Measurements from ENCODE around the gene ZNF280A.
"Not testable (repeated sequence)": the region's sequence is repeated elsewhere in the genome, so short reads cannot be mapped to it uniquely, and the experiment has no call there.

ZNF280A gene

DNA sequence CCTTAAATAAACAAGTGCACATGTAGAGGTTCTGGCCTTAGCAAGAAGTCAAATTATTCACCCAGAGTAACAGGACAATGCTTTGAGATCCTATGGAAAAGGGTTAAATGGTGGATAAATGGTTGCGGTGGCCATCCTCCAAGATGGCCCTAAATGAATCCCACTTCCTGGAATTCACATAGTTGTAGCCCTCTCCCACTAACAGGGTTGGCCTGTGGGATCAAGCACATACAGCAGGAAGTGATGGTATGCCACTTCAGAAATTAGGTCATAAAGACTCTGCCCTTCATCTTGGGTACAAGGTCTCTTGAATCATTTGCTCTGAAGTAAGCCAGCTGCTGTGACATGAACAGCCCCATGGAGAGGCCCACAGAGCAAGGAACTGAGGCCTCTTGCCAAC, 13.3 kb downstream of the ZNF280A start:
- H2BK5ac ChIP-seq (ENCODE audit: low read depth, low read length, poor library complexity): no peak overlapping the region
- peaks cover 11% of the 10 kb centered on the region for H3K9me3 ChIP-seq (ENCODE audit: insufficient read depth, low read depth, low read length)
- H2BK120ac ChIP-seq (ENCODE audit: insufficient read depth, low read length, poor library complexity): no peak overlapping the region
- no peak overlapping the region for H3K27ac ChIP-seq (ENCODE audit: low read depth, low read length)
- H3K79me2 ChIP-seq (ENCODE audit: control insufficient read depth, insufficient read depth, low read length, poor library complexity): peaks cover 2% of the 10 kb centered on the region
- H3K23ac ChIP-seq (ENCODE audit: low read length): no peak overlapping the region
- no peak overlapping the region for H3K4ac ChIP-seq (ENCODE audit: low read depth, low read length)
- no peak overlapping the region for H2BK12ac ChIP-seq (ENCODE audit: low read length)
- peaks cover 2% of the 10 kb centered on the region for H3K79me1 ChIP-seq (ENCODE audit: low read length)
- H4K91ac ChIP-seq (ENCODE audit: low read depth, low read length): no peak overlapping the region
- no peak for DNase-seq
- H3K27me3 ChIP-seq (ENCODE audit: insufficient read depth, low read length): peaks cover 7% of the 10 kb centered on the region
- no peak overlapping the region for H3K14ac ChIP-seq (ENCODE audit: low read length)
- H3K36me3 ChIP-seq (ENCODE audit: control insufficient read depth in 1 of 2, insufficient read depth in 2 of 2, low read length in 2 of 2): no peaks in the 10 kb centered on the region
- no peak overlapping the region for H3K18ac ChIP-seq (ENCODE audit: low read length)
- H3K4me3 ChIP-seq (ENCODE audit: low read depth, low read length): no peak overlapping the region
- WGBS (ENCODE audit: extremely low coverage, insufficient coverage, insufficient read length): no CpG with 5 or more reads among the region's 1 CpG
- no peak overlapping the region for H4K12ac ChIP-seq (ENCODE audit: low read depth, low read length)
- H2AK5ac ChIP-seq (ENCODE audit: low read length): no peak overlapping the region
- H2AFZ ChIP-seq (ENCODE audit: insufficient read depth, low read length, poor library complexity): no peak overlapping the region
- H3K4me2 ChIP-seq (ENCODE audit: low read length): no peak overlapping the region
- H3K4me1 ChIP-seq (ENCODE audit: control insufficient read depth in 1 of 2, insufficient read depth in 2 of 2, low read length in 2 of 2): peaks cover 5 to 10% of the 10 kb centered on the region in 2 experiments
- no peak overlapping the region for H4K8ac ChIP-seq (ENCODE audit: low read depth, low read length)
- peak overlapping the region; percentile 53 for H3K9ac ChIP-seq (ENCODE audit: low read length)

DNA sequence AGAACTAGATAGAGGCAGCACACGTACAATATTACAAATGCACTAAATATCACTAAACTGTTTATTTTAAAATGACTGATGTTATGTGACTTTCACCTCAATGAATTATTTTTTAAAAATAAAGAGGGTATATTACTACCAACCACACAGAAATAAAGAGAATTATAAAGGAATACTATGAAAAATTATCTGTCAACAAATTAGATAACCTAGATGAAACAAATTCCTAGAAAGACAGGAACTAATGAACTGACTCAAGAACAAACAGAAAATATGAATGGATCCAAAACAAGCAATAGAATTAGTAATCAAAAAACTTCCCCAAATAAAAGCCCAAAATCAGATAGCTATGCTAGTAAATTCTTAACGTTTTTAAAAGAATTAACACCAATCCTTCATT, 21.8 kb downstream of the ZNF280A start:
- Histone ChIP-seq H2BK120ac (ENCODE audit: insufficient read depth, low read length, poor library complexity) (no peak overlapping the region), H3K27me3 (ENCODE audit: insufficient read depth, low read length) (no peaks in the 10 kb centered on the region)

DNA sequence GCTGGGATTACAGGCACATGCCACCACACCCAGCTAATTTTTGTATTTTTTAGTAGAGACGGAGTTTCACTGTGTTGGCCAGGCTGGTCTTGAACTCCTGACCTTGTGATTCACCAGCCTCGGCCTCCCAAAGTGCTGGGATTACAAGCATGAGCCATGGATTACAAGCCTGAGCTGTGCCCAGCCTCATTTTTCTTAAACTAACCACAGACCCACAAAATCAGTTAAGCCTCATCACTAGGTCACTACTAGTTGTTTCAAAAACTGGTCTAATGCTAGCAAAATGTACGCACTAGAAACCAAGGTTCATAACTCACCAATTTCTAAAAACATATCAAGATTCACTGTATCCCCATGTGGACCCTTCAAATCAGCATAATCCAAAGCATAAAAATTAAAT, 28.5 kb downstream of the ZNF280A start:
- not testable (repeated sequence) for H3K79me1 ChIP-seq (ENCODE audit: low read length); H3K27ac ChIP-seq (ENCODE audit: low read depth, low read length); H3K23ac ChIP-seq (ENCODE audit: low read length); H2AK5ac ChIP-seq (ENCODE audit: low read length); DNase-seq; H2BK5ac ChIP-seq (ENCODE audit: low read depth, low read length, poor library complexity); H3K4me1 ChIP-seq (ENCODE audit: control insufficient read depth in 1 of 2, insufficient read depth in 2 of 2, low read length in 2 of 2); H4K91ac ChIP-seq (ENCODE audit: low read depth, low read length); H3K9ac ChIP-seq (ENCODE audit: low read length); H3K36me3 ChIP-seq (ENCODE audit: control insufficient read depth in 1 of 2, insufficient read depth in 2 of 2, low read length in 2 of 2); H3K4me2 ChIP-seq (ENCODE audit: low read length); H3K27me3 ChIP-seq (ENCODE audit: insufficient read depth, low read length); H2BK12ac ChIP-seq (ENCODE audit: low read length); H3K9me3 ChIP-seq (ENCODE audit: insufficient read depth, low read depth, low read length); H3K14ac ChIP-seq (ENCODE audit: low read length); H3K79me2 ChIP-seq (ENCODE audit: control insufficient read depth, insufficient read depth, low read length, poor library complexity); H3K18ac ChIP-seq (ENCODE audit: low read length); H4K8ac ChIP-seq (ENCODE audit: low read depth, low read length); H2BK120ac ChIP-seq (ENCODE audit: insufficient read depth, low read length, poor library complexity); H4K12ac ChIP-seq (ENCODE audit: low read depth, low read length); H2AFZ ChIP-seq (ENCODE audit: insufficient read depth, low read length, poor library complexity); H3K4me3 ChIP-seq (ENCODE audit: low read depth, low read length); H3K4ac ChIP-seq (ENCODE audit: low read depth, low read length)
- no CpG with 5 or more reads among the region's 3 CpGs for WGBS (ENCODE audit: extremely low coverage, insufficient coverage, insufficient read length)

More for the DNA sequence above, 21.8 kb downstream of the ZNF280A start:
- Histone ChIP-seq H3K36me3 (ENCODE audit: control insufficient read depth in 1 of 2, insufficient read depth in 2 of 2, low read length in 2 of 2) (no peaks in the 10 kb centered on the region), H3K79me1 (ENCODE audit: low read length) (no peaks in the 10 kb centered on the region), H3K4me2 (ENCODE audit: low read length) (no peak overlapping the region), H3K27ac (ENCODE audit: low read depth, low read length) (no peak overlapping the region), H3K4ac (ENCODE audit: low read depth, low read length) (no peak overlapping the region), H4K91ac (ENCODE audit: low read depth, low read length) (no peak overlapping the region), H3K79me2 (ENCODE audit: control insufficient read depth, insufficient read depth, low read length, poor library complexity) (no peaks in the 10 kb centered on the region), H3K14ac (ENCODE audit: low read length) (no peak overlapping the region), H3K18ac (ENCODE audit: low read length) (no peak overlapping the region), H3K9me3 (ENCODE audit: insufficient read depth, low read depth, low read length) (no peaks in the 10 kb centered on the region), H3K4me1 (ENCODE audit: control insufficient read depth in 1 of 2, insufficient read depth in 2 of 2, low read length in 2 of 2) (no peaks in the 10 kb centered on the region), H3K23ac (ENCODE audit: low read length) (no peak overlapping the region), H4K12ac (ENCODE audit: low read depth, low read length) (no peak overlapping the region), H2BK12ac (ENCODE audit: low read length) (no peak overlapping the region), H3K4me3 (ENCODE audit: low read depth, low read length) (no peak overlapping the region), H2BK5ac (ENCODE audit: low read depth, low read length, poor library complexity) (no peak overlapping the region), H2AFZ (ENCODE audit: insufficient read depth, low read length, poor library complexity) (no peak overlapping the region), H4K8ac (ENCODE audit: low read depth, low read length) (no peak overlapping the region), H2AK5ac (ENCODE audit: low read length) (no peak overlapping the region), H3K9ac (ENCODE audit: low read length) (no peak overlapping the region)
- no CpG with 5 or more reads among the region's 2 CpGs for WGBS (ENCODE audit: extremely low coverage, insufficient coverage, insufficient read length)
- no peak for DNase-seq

DNA sequence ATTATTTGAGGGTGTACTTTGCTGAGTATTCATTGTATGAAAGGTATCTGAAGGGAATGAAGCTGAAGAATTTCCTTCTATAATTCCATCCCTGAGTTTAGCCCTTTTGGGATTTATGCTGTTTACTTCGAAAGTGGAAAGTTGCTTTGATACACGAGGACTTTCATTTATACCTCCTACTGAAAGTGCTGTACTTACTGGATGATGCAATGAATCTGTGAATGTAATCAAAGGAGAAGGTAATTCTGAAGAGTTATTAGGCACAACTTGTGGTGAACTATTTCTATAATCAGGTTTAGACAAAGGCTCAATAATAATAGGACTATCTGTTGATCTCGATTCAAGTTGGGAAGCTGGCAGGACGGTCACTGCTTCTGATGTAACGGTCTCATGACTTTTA, 31.3 kb downstream of the ZNF280A start:
- no peak overlapping the region for H3K4me3 ChIP-seq (ENCODE audit: low read depth, low read length)
- no peaks in the 10 kb centered on the region for H3K79me2 ChIP-seq (ENCODE audit: control insufficient read depth, insufficient read depth, low read length, poor library complexity)
- H3K18ac ChIP-seq (ENCODE audit: low read length): no peak overlapping the region
- no peak overlapping the region for H4K12ac ChIP-seq (ENCODE audit: low read depth, low read length)
- H3K4ac ChIP-seq (ENCODE audit: low read depth, low read length): no peak overlapping the region
- no peaks in the 10 kb centered on the region for H3K9me3 ChIP-seq (ENCODE audit: insufficient read depth, low read depth, low read length)
- whole genome bisulfite sequencing (ENCODE audit: extremely low coverage, insufficient coverage, insufficient read length): no CpG with 5 or more reads among the region's 5 CpGs
- H3K4me1 ChIP-seq (ENCODE audit: control insufficient read depth in 1 of 2, insufficient read depth in 2 of 2, low read length in 2 of 2): no peaks in the 10 kb centered on the region
- no peak overlapping the region for H4K91ac ChIP-seq (ENCODE audit: low read depth, low read length)
- no peak overlapping the region for H3K4me2 ChIP-seq (ENCODE audit: low read length)
- no peaks in the 10 kb centered on the region for H3K36me3 ChIP-seq (ENCODE audit: control insufficient read depth in 1 of 2, insufficient read depth in 2 of 2, low read length in 2 of 2)
- H3K79me1 ChIP-seq (ENCODE audit: low read length): no peaks in the 10 kb centered on the region
- H2BK120ac ChIP-seq (ENCODE audit: insufficient read depth, low read length, poor library complexity): no peak overlapping the region
- no peak overlapping the region for H2BK12ac ChIP-seq (ENCODE audit: low read length)
- no peak for DNase-seq
- H3K23ac ChIP-seq (ENCODE audit: low read length): no peak overlapping the region
- no peak overlapping the region for H2BK5ac ChIP-seq (ENCODE audit: low read depth, low read length, poor library complexity)
- H3K14ac ChIP-seq (ENCODE audit: low read length): no peak overlapping the region
- no peak overlapping the region for H2AFZ ChIP-seq (ENCODE audit: insufficient read depth, low read length, poor library complexity)
- H2AK5ac ChIP-seq (ENCODE audit: low read length): no peak overlapping the region
- no peaks in the 10 kb centered on the region for H3K27me3 ChIP-seq (ENCODE audit: insufficient read depth, low read length)
- H4K8ac ChIP-seq (ENCODE audit: low read depth, low read length): no peak overlapping the region
- H3K9ac ChIP-seq (ENCODE audit: low read length): no peak overlapping the region
- H3K27ac ChIP-seq (ENCODE audit: low read depth, low read length): no peak overlapping the region
